HepG2 (cell line): ENCODE results near the gene MAP1LC3B. TPM values are rescaled to one million over a fixed set of nuclear protein-coding genes. Genes with fewer than 3 reads are reported as not detected.
A peak's percentile ranks its signal among the peaks of the same experiment; 100 is the strongest.

Experiments used
- ATF1 ChIP-seq: IDR thresholded peaks from 2 replicates; pipeline ENCODE4 v1.6.1; 2016; ENCODE audit warnings: mild to moderate bottlenecking, control low read depth
- DBP ChIP-seq: sonication (generic); formaldehyde crosslinking; IDR thresholded peaks from 2 replicates; pipeline ENCODE4 v1.4.0; 2020; ENCODE audit warnings: missing genetic modification reagents; ENCODE audit errors: not compliant biosample characterization
- FOXC1 ChIP-seq: sonication (generic); formaldehyde crosslinking; IDR thresholded peaks from 2 replicates; pipeline ENCODE4 v1.8.0; 2022; ENCODE audit warnings: mild to moderate bottlenecking, missing genetic modification reagents, borderline replicate concordance
- GATA4 ChIP-seq: sonication (generic); IDR thresholded peaks from 2 replicates; pipeline ENCODE4 v1.6.1; 2016; ENCODE audit warnings: antibody characterized with exemption, low read depth, borderline replicate concordance
- HES4 ChIP-seq: sonication (generic); formaldehyde crosslinking; IDR thresholded peaks from 2 replicates; pipeline ENCODE4 v1.9.0; 2021; ENCODE audit warnings: mild to moderate bottlenecking, missing genetic modification reagents, borderline replicate concordance
- HMGXB3 ChIP-seq: sonication (generic); formaldehyde crosslinking; IDR thresholded peaks from 2 replicates; pipeline ENCODE4 v1.4.0; 2020; ENCODE audit warnings: missing genetic modification reagents, borderline replicate concordance
- HNRNPUL1 ChIP-seq: fragments of 200-400 bp; formaldehyde crosslinking; IDR thresholded peaks from 2 replicates; pipeline ENCODE4 v1.6.1; 2017; ENCODE audit warnings: low read depth, mild to moderate bottlenecking, low read length, moderate library complexity
- HOXA9 ChIP-seq: sonication (generic); formaldehyde crosslinking; IDR thresholded peaks from 2 replicates; pipeline ENCODE4 v1.8.1; 2022; ENCODE audit warnings: missing genetic modification reagents, mild to moderate bottlenecking, moderate library complexity, borderline replicate concordance
- KAT7 ChIP-seq: IDR thresholded peaks from 2 replicates; pipeline ENCODE4 v1.6.1; 2018; ENCODE audit warnings: borderline replicate concordance, missing compliant biosample characterization
- RARG ChIP-seq: sonication (generic); formaldehyde crosslinking; IDR thresholded peaks from 2 replicates; pipeline ENCODE4 v1.4.0; 2020; ENCODE audit warnings: low read depth, mild to moderate bottlenecking, missing genetic modification reagents
- RELA ChIP-seq: sonication (generic); formaldehyde crosslinking; IDR thresholded peaks from 2 replicates; pipeline ENCODE4 v1.4.0; 2020; ENCODE audit warnings: missing genetic modification reagents
- ZBTB38 ChIP-seq: sonication (generic); formaldehyde crosslinking; IDR thresholded peaks from 2 replicates; pipeline ENCODE4 v1.5.1; 2020; ENCODE audit warnings: mild to moderate bottlenecking, missing genetic modification reagents
- ZMYM3 ChIP-seq: sonication (generic); formaldehyde crosslinking; IDR thresholded peaks from 2 replicates; pipeline ENCODE4 v1.5.1; 2020; ENCODE audit warnings: mild to moderate bottlenecking, missing genetic modification reagents
- ZNF343 ChIP-seq: sonication (generic); formaldehyde crosslinking; IDR thresholded peaks from 2 replicates; pipeline ENCODE4 v1.4.0; 2020; ENCODE audit warnings: mild to moderate bottlenecking, missing genetic modification reagents
- ZNF557 ChIP-seq: sonication (generic); formaldehyde crosslinking; IDR thresholded peaks from 2 replicates; pipeline ENCODE4 v1.4.0; 2020; ENCODE audit warnings: missing genetic modification reagents
- ZNF609 ChIP-seq: sonication (generic); formaldehyde crosslinking; IDR thresholded peaks from 2 replicates; pipeline ENCODE4 v1.4.0; 2020; ENCODE audit warnings: mild to moderate bottlenecking, missing genetic modification reagents, borderline replicate concordance
- ZNF776 ChIP-seq: sonication (generic); formaldehyde crosslinking; IDR thresholded peaks from 2 replicates; pipeline ENCODE4 v1.4.0; 2020; ENCODE audit warnings: mild to moderate bottlenecking, missing genetic modification reagents
- polyA plus RNA-seq, 8 experiments: library from polyadenylated mRNA; depleted of rRNA in 3 of 8; stranded (reverse) in 7 of 8; unstranded in 1 of 8; fragments of >200 nt; fragmentation: Illumina TruSeq in 4 of 8; extraction: Trizol in 4 of 8; gene quantifications; 2 replicates each; pipeline versions ENCODE4 v1.2.1 to v1.2.3, GENCODE V29; 2011 to 2016; ENCODE audit warnings: low read depth in 4 of 8, missing spikeins in 1 of 8, mixed read lengths in 1 of 8; ENCODE audit not compliant: insufficient read depth in 1 of 8
- total RNA-seq, 5 experiments: library from RNA; depleted of rRNA; stranded (reverse); fragments of >200 nt; fragmentation: Illumina TruSeq; extraction: Trizol; gene quantifications; 2 replicates each; pipeline ENCODE4 v1.2.3, GENCODE V29; 2016; ENCODE audit warnings: low read depth in 1 of 5

The MAP1LC3B gene
- total and polyA plus RNA-seq, 2 of the 13 experiments (the other 11 are each of a cell fraction or from before 2014, with no cell fraction given) = 15.7 to 37.4 TPM

GRCh38 chr16:87387942-87388817, 4.0 kb upstream of the MAP1LC3B start (continued):
- TF ChIP-seq ZNF343 (CRISPR knock-in tag) (no peak), HES4 (CRISPR knock-in tag) (no peak), ZNF609 (CRISPR knock-in tag) (no peak; the same call in 1 of the 2 replicates), ZNF557 (CRISPR knock-in tag) (no peak; the same call in 1 of the 2 replicates), HNRNPUL1 (peak; percentile 20; the same call in 1 of the 2 replicates), HMGXB3 (peak; percentile 87), RARG (no peak), ZMYM3 (CRISPR knock-in tag) (peak; percentile 30; the same call in 1 of the 2 replicates), DBP (CRISPR knock-in tag) (no peak), ZBTB38 (CRISPR knock-in tag) (0 out of 2 replicates have a peak, but pooled peaks have one; percentile 15), ZNF776 (CRISPR knock-in tag) (no peak), RELA (CRISPR knock-in tag) (no peak), KAT7 (CRISPR knock-in tag) (peak; percentile 7; the same call in 1 of the 2 replicates), HOXA9 (CRISPR knock-in tag) (peak; percentile 100), FOXC1 (peak; percentile 53; the same call in 1 of the 2 replicates), GATA4 (no peak), ATF1 (CRISPR knock-in tag) (peak; percentile 98)
